Measurements from ENCODE around the gene ZNF236.

GRCh38 chr18:77006305-77007175 lies 184.2 kb downstream of the ZNF236 start:
- no peak for TF ChIP-seq CTCF (conservative IDR thresholded peaks at IDR 0.05; ENCODE audit: low read depth, low read length)
- TF ChIP-seq EZH2 (IDR thresholded peaks at IDR 0.05; ENCODE audit: borderline replicate concordance, low read depth, low read length, poor library complexity, severe bottlenecking) = no peak

All from A673 (cell line).